K562 (cell line): ENCODE measurements around the gene ASIC3. TPM values are rescaled to one million over a fixed set of nuclear protein-coding genes. Genes with fewer than 3 reads are reported as not detected.

Experiments used
- GABPA ChIP-seq: fragments of 200-800 bp; sonication (Bioruptor generic); conservative IDR thresholded peaks from 2 replicates; pipeline ENCODE4 v1.6.1; 2016; ENCODE audit warnings: low read depth, missing genetic modification characterization, missing compliant biosample characterization
- GABPB1 ChIP-seq: sonication (generic); formaldehyde crosslinking; IDR thresholded peaks from 2 replicates; pipeline ENCODE4 v1.8.0; 2022; ENCODE audit warnings: mild to moderate bottlenecking, missing genetic modification reagents
- KDM2B ChIP-seq: fragments of 250-450 bp; sonication (Bioruptor Pico); IDR thresholded peaks from 2 replicates; pipeline ENCODE4 v1.8.0; 2021; ENCODE audit warnings: mild to moderate bottlenecking, moderate library complexity
- KDM4B ChIP-seq, 2 experiments: fragments of 450-650 bp in 1 of 2; sonication (generic) in 1 of 2; IDR thresholded peaks; 2 replicates each; pipeline ENCODE4 v1.6.1; 2016 to 2017; ENCODE audit warnings: borderline replicate concordance in 2 of 2, antibody characterized with exemption in 1 of 2, low read depth in 1 of 2, mild to moderate bottlenecking in 1 of 2
- L3MBTL2 ChIP-seq: fragments of 450-650 bp; IDR thresholded peaks from 2 replicates; pipeline ENCODE4 v1.6.1; 2016; ENCODE audit warnings: mild to moderate bottlenecking, moderate library complexity
- MCM7 ChIP-seq, 2 experiments: fragments of 450-650 bp; IDR thresholded peaks; 2 replicates each; pipeline ENCODE4 v1.6.1; 2016 to 2018
- NRF1 ChIP-seq, 2 experiments: fragments of 450-650 bp; IDR thresholded peaks in 1 of 2; conservative IDR thresholded peaks in 1 of 2; 2 replicates each; pipeline ENCODE4 v1.6.1; 2014; ENCODE audit warnings: mild to moderate bottlenecking in 2 of 2
- POLR2AphosphoS5 ChIP-seq: IDR thresholded peaks from 2 replicates; pipeline ENCODE4 v1.6.1; 2011; ENCODE audit warnings: mild to moderate bottlenecking, low read depth, low read length, moderate library complexity; ENCODE audit not compliant: control insufficient read depth, insufficient read depth
- RBFOX2 ChIP-seq: fragments of 200-400 bp; formaldehyde crosslinking; IDR thresholded peaks from 2 replicates; pipeline ENCODE4 v1.6.1; 2017; ENCODE audit warnings: low read depth, mild to moderate bottlenecking, low read length, moderate library complexity
- SRSF7 ChIP-seq: fragments of 200-400 bp; formaldehyde crosslinking; optimal IDR thresholded peaks from 2 replicates; pipeline ENCODE3; 2017; ENCODE audit warnings: mild to moderate bottlenecking, low read depth, low read length
- ZSCAN32 ChIP-seq: fragments of 450-650 bp; formaldehyde crosslinking; IDR thresholded peaks from 2 replicates; pipeline ENCODE4 v1.4.0; 2020; ENCODE audit warnings: mild to moderate bottlenecking, moderate library complexity
- polyA plus RNA-seq, 8 experiments: library from polyadenylated mRNA; depleted of rRNA in 4 of 8; stranded (reverse) in 5 of 8; unstranded in 3 of 8; fragments of >200 nt; fragmentation: Nextera tagmentation in 2 of 8; fragmentation: Illumina TruSeq in 1 of 8; extraction: Ambion mirVana in 2 of 8; extraction: Trizol in 1 of 8; gene quantifications; 2 replicates each; pipeline versions ENCODE4 v1.2.1 to v1.2.3, GENCODE V29; 2011 to 2014; ENCODE audit warnings: inconsistent platforms in 1 of 8, missing spikeins in 1 of 8
- total RNA-seq, 7 experiments: library from RNA; depleted of rRNA in 6 of 7; stranded (reverse); fragments of >200 nt in 6 of 7; fragmentation: Illumina TruSeq in 2 of 7; extraction: Trizol in 2 of 7; gene quantifications; 2 replicates each; pipeline versions ENCODE4 v1.2.1 to v1.2.3, GENCODE V29; 2011 to 2021; ENCODE audit warnings: low replicate concordance in 1 of 7
- TF ChIP-seq, protein P1 (sequence below): sonication (generic); formaldehyde crosslinking; IDR thresholded peaks from 2 replicates; pipeline ENCODE4 v1.8.1; 2023; ENCODE audit warnings: mild to moderate bottlenecking, missing genetic modification reagents
- TF ChIP-seq, protein P2 (sequence below), 2 experiments: IDR thresholded peaks in 1 of 2; conservative IDR thresholded peaks in 1 of 2; 2 replicates each; pipeline ENCODE4 v1.6.1; 2016; ENCODE audit warnings: low read depth in 2 of 2, mild to moderate bottlenecking in 1 of 2, missing compliant biosample characterization in 1 of 2, missing genetic modification characterization in 1 of 2, moderate library complexity in 1 of 2
- TF ChIP-seq, protein P3 (sequence below), 2 experiments: fragments of 450-650 bp; IDR thresholded peaks; 2 replicates each; pipeline ENCODE4 v1.6.1; 2016
- TF ChIP-seq, protein P4 (sequence below), 2 experiments: fragments of 200-800 bp in 1 of 2; sonication (Bioruptor generic) in 1 of 2; sonication (generic) in 1 of 2; formaldehyde crosslinking in 1 of 2; IDR thresholded peaks in 1 of 2; conservative IDR thresholded peaks in 1 of 2; 2 replicates each; pipeline versions ENCODE4 v1.5.0 to v1.6.1; 2016 to 2020; ENCODE audit warnings: missing compliant biosample characterization in 1 of 2, missing genetic modification characterization in 1 of 2, missing genetic modification reagents in 1 of 2
- TF ChIP-seq, protein P5 (sequence below): fragments of 450-650 bp; IDR thresholded peaks from 2 replicates; pipeline ENCODE4 v1.6.1; 2016; ENCODE audit warnings: antibody characterized with exemption
- TF ChIP-seq, protein P6 (sequence below): fragments of 250-450 bp; sonication (Bioruptor Pico); IDR thresholded peaks from 2 replicates; pipeline ENCODE4 v1.4.0; 2020

The ASIC3 gene
- total and polyA plus RNA-seq, 9 of the 15 experiments (the other 6 are each of a cell fraction or from before 2014, with no cell fraction given) = 0.11 to 5.0 (median 0.87) TPM

DNA sequence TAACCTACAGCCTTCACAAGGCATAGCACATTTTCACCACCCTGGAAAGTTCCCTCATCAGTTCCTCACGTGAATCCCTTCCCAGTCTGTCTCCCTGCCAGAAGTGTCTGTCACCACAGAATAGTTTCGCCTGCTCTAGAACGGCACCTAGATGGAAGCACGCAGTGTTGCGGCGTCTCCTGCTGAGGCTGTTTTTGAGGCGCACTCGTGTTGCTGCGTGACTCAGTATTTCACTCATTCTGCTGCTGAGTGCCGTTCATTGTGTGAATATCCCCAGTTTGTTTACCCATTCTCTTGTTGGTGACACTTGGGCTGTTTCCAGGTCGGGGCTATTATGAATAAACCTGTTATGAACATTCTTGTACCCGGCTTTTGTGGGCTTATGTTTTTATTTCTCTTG is 44.8 kb upstream of the ASIC3 start (continued):
- TF ChIP-seq, protein P1, sequence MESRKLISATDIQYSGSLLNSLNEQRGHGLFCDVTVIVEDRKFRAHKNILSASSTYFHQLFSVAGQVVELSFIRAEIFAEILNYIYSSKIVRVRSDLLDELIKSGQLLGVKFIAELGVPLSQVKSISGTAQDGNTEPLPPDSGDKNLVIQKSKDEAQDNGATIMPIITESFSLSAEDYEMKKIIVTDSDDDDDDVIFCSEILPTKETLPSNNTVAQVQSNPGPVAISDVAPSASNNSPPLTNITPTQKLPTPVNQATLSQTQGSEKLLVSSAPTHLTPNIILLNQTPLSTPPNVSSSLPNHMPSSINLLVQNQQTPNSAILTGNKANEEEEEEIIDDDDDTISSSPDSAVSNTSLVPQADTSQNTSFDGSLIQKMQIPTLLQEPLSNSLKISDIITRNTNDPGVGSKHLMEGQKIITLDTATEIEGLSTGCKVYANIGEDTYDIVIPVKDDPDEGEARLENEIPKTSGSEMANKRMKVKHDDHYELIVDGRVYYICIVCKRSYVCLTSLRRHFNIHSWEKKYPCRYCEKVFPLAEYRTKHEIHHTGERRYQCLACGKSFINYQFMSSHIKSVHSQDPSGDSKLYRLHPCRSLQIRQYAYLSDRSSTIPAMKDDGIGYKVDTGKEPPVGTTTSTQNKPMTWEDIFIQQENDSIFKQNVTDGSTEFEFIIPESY (CRISPR knock-in tag) = peak; percentile 60; the same call in 1 of the 2 replicates
- TF ChIP-seq, protein P2, sequence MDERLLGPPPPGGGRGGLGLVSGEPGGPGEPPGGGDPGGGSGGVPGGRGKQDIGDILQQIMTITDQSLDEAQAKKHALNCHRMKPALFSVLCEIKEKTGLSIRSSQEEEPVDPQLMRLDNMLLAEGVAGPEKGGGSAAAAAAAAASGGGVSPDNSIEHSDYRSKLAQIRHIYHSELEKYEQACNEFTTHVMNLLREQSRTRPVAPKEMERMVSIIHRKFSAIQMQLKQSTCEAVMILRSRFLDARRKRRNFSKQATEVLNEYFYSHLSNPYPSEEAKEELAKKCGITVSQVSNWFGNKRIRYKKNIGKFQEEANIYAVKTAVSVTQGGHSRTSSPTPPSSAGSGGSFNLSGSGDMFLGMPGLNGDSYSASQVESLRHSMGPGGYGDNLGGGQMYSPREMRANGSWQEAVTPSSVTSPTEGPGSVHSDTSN (CRISPR knock-in tag; IDR thresholded peaks at IDR 0.05; ENCODE audit: low read depth) = no peak
- TF ChIP-seq, protein P2 (tag; conservative IDR thresholded peaks at IDR 0.05; ENCODE audit: low read depth) = peak; percentile 62
- no peak for TF ChIP-seq GABPB1 (CRISPR knock-in tag)
- TF ChIP-seq, protein P3, sequence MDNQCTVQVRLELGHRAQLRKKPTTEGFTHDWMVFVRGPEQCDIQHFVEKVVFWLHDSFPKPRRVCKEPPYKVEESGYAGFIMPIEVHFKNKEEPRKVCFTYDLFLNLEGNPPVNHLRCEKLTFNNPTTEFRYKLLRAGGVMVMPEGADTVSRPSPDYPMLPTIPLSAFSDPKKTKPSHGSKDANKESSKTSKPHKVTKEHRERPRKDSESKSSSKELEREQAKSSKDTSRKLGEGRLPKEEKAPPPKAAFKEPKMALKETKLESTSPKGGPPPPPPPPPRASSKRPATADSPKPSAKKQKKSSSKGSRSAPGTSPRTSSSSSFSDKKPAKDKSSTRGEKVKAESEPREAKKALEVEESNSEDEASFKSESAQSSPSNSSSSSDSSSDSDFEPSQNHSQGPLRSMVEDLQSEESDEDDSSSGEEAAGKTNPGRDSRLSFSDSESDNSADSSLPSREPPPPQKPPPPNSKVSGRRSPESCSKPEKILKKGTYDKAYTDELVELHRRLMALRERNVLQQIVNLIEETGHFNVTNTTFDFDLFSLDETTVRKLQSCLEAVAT (IDR thresholded peaks at IDR 0.05) = no peak; a peak in 1 of 4 replicates
- TF ChIP-seq POLR2AphosphoS5 = no peak
- TF ChIP-seq ZSCAN32 (CRISPR knock-in tag) = no peak
- TF ChIP-seq SRSF7 = no peak
- TF ChIP-seq, protein P4, sequence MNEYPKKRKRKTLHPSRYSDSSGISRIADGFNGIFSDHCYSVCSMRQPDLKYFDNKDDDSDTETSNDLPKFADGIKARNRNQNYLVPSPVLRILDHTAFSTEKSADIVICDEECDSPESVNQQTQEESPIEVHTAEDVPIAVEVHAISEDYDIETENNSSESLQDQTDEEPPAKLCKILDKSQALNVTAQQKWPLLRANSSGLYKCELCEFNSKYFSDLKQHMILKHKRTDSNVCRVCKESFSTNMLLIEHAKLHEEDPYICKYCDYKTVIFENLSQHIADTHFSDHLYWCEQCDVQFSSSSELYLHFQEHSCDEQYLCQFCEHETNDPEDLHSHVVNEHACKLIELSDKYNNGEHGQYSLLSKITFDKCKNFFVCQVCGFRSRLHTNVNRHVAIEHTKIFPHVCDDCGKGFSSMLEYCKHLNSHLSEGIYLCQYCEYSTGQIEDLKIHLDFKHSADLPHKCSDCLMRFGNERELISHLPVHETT (CRISPR knock-in tag; conservative IDR thresholded peaks at IDR 0.05 in 1 of 2, IDR thresholded peaks at IDR 0.05 in 1 of 2) = no peak
- no peak for TF ChIP-seq GABPA (tag)
- no peak for TF ChIP-seq KDM2B (CRISPR knock-in tag)
- peak; percentile 81 for TF ChIP-seq L3MBTL2
- TF ChIP-seq, protein P5, sequence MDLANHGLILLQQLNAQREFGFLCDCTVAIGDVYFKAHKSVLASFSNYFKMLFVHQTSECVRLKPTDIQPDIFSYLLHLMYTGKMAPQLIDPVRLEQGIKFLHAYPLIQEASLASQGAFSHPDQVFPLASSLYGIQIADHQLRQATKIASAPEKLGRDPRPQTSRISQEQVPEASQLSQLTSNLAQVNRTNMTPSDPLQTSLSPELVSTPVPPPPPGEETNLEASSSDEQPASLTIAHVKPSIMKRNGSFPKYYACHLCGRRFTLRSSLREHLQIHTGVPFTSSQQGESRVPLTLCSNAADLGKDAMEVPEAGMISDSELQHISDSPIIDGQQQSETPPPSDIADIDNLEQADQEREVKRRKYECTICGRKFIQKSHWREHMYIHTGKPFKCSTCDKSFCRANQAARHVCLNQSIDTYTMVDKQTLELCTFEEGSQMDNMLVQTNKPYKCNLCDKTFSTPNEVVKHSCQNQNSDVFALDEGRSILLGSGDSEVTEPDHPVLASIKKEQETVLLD = no peak
- TF ChIP-seq MCM7 (IDR thresholded peaks at IDR 0.05) = no peak
- TF ChIP-seq RBFOX2 = no peak
- TF ChIP-seq NRF1 (conservative IDR thresholded peaks at IDR 0.05 in 1 of 2, IDR thresholded peaks at IDR 0.05 in 1 of 2) = peak; percentile 53 to 65
- TF ChIP-seq KDM4B (IDR thresholded peaks at IDR 0.05; ENCODE audit: borderline replicate concordance in 2 of 2, low read depth in 1 of 2) = no peak
- TF ChIP-seq, protein P6, sequence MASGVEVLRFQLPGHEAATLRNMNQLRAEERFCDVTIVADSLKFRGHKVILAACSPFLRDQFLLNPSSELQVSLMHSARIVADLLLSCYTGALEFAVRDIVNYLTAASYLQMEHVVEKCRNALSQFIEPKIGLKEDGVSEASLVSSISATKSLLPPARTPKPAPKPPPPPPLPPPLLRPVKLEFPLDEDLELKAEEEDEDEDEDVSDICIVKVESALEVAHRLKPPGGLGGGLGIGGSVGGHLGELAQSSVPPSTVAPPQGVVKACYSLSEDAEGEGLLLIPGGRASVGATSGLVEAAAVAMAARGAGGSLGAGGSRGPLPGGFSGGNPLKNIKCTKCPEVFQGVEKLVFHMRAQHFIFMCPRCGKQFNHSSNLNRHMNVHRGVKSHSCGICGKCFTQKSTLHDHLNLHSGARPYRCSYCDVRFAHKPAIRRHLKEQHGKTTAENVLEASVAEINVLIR (CRISPR knock-in tag) = no peak
